RWPE2 (cell line): Measurements from ENCODE around the gene DENND4A.
"Not testable (repeated sequence)": the region's sequence is repeated elsewhere in the genome, so short reads cannot be mapped to it uniquely, and the experiment has no call there.

Experiments
- ATAC-seq: fragments of 200-7000 bp; cut with Tn5 transposase; 3 replicates; pipeline ENCODE4 v1.9.1; 2021; ENCODE audit warnings: low read depth
- DNase-seq: peaks from one replicate; pipeline ENCODE4 v3.0.0-alpha.2; 2020; ENCODE audit warnings: low spot score
- H3K27ac ChIP-seq: fragments of 450-650 bp; 2 replicates; pipeline ENCODE4 v1.5.1; 2017; ENCODE audit warnings: mild to moderate bottlenecking; ENCODE audit not compliant: poor library complexity, severe bottlenecking
- H3K27me3 ChIP-seq: fragments of 250-450 bp; sonication (Bioruptor Pico); 2 replicates; pipeline ENCODE4 v1.5.1; 2021; ENCODE audit warnings: mild to moderate bottlenecking, moderate library complexity; ENCODE audit not compliant: insufficient read depth, poor library complexity, severe bottlenecking
- H3K36me3 ChIP-seq: fragments of 250-450 bp; sonication (Bioruptor Pico); 2 replicates; pipeline ENCODE4 v1.5.1; 2020; ENCODE audit warnings: low read depth, mild to moderate bottlenecking, moderate library complexity
- H3K4me1 ChIP-seq: fragments of 250-450 bp; sonication (Bioruptor Pico); 2 replicates; pipeline ENCODE4 v1.5.1; 2021; ENCODE audit warnings: mild to moderate bottlenecking, moderate library complexity; ENCODE audit not compliant: insufficient read depth, poor library complexity, severe bottlenecking
- H3K4me3 ChIP-seq: fragments of 250-450 bp; sonication (Bioruptor Pico); 2 replicates; pipeline ENCODE4 v1.5.1; 2021; ENCODE audit warnings: mild to moderate bottlenecking, moderate library complexity; ENCODE audit not compliant: severe bottlenecking
- H3K9me3 ChIP-seq: fragments of 250-450 bp; sonication (Bioruptor Pico); 2 replicates; pipeline ENCODE4 v1.5.1; 2021; ENCODE audit warnings: mild to moderate bottlenecking, moderate library complexity; ENCODE audit not compliant: severe bottlenecking
- TF ChIP-seq, protein P1 (sequence below): fragments of 450-650 bp; IDR thresholded peaks from one replicate; pipeline ENCODE4 v1.5.1; 2017; ENCODE audit warnings: mild to moderate bottlenecking, moderate library complexity; ENCODE audit not compliant: poor library complexity, severe bottlenecking

DENND4A gene

DNA sequence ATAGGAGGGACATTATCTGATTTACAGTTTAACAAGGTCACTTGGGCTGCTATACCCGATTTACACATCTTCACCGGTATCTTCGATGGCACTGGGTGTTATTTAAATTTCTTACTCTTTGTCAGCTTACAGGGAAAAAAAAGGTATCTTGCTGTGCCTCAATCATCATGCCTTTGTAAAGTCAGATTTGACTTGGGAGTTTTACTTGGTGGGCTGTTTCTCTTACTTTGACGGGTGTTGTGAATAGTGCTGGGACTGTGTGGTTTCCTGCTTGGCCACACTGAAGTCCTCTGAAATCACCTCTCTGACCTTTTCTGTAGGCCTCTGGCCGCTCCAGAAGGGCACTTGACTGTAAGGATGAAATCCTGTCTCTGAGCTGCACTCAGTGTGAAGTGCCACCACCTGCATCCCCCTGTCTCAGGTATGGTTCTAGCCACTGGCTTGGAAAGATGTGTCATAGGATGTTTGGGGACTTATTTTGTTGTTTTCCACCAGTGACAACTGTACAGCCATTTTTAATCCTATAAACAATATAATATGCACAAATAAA, 173.5 kb downstream of the DENND4A start:
- H3K27me3 ChIP-seq, result no peaks in the 10 kb centered on the region
- H3K4me1 ChIP-seq, result no peaks in the 10 kb centered on the region
- ATAC-seq, result no peak
- H3K27ac ChIP-seq, result no peak overlapping the region
- H3K4me3 ChIP-seq, result no peak overlapping the region
- no peaks in the 10 kb centered on the region for H3K9me3 ChIP-seq
- TF ChIP-seq, protein P1, sequence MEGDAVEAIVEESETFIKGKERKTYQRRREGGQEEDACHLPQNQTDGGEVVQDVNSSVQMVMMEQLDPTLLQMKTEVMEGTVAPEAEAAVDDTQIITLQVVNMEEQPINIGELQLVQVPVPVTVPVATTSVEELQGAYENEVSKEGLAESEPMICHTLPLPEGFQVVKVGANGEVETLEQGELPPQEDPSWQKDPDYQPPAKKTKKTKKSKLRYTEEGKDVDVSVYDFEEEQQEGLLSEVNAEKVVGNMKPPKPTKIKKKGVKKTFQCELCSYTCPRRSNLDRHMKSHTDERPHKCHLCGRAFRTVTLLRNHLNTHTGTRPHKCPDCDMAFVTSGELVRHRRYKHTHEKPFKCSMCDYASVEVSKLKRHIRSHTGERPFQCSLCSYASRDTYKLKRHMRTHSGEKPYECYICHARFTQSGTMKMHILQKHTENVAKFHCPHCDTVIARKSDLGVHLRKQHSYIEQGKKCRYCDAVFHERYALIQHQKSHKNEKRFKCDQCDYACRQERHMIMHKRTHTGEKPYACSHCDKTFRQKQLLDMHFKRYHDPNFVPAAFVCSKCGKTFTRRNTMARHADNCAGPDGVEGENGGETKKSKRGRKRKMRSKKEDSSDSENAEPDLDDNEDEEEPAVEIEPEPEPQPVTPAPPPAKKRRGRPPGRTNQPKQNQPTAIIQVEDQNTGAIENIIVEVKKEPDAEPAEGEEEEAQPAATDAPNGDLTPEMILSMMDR, result no peak
- DNase-seq, result no peak
- no peaks in the 10 kb centered on the region for H3K36me3 ChIP-seq

DNA sequence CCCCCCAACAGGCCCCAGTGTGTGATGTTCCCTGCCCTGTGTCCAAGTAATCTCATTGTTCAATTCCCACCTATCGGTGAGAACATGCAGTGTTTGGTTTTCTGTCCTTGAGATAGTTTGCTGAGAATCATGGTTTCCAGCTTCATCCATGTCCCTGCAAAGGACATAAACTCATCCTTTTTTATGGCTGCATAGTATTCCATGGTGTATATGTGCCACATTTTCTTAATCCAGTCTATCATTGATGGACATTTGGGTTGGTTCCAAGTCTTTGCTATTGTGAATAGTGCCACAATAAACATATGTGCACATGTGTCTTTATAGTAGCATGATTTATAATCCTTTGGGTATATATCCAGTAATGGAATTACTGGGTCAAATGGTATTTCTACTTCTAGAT, 176.2 kb downstream of the DENND4A start:
- not testable (repeated sequence) for H3K27me3 ChIP-seq, H3K4me3 ChIP-seq, ATAC-seq, H3K4me1 ChIP-seq, H3K36me3 ChIP-seq, DNase-seq, H3K27ac ChIP-seq, H3K9me3 ChIP-seq

DNA sequence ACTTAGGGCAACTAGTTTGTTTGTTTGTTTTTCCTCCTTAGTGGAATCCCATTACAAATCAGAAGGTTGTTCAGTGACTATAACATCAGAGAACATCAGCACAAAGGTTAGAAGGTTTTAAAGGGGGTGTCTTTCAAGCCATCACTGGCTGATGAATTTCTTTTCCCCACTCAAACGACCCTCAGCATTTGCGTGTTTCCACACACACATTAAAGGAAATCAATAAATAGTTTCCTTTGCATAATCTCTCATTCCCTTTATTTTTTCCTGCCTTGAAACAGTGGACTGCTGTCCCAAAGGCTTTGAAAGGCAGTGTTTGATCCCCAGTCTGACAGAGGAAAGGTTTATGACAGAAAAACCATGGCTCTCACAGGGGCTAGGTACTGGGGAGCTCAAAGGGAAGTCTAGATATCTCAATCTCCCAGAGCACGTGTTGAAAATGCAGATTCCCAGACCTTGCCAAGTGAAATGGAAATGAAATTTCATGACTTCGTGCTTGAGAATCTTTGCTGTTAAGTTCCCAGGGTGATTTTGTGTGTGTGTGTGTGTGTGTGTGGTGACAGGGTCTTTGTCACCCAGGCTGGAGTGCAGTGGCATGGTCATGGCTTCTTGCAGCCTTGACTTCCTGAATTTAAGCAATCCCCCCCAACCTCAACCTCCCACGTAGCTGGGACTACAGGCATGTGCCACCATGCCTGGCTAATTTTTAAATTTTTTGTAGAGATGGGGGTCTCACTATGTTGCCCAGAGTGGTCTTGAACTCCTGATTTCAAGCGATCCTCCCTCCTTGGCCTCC, 178.9 kb downstream of the DENND4A start:
- Histone ChIP-seq H3K36me3 (no peaks in the 10 kb centered on the region), H3K27ac (no peak overlapping the region), H3K27me3 (no peaks in the 10 kb centered on the region), H3K9me3 (no peaks in the 10 kb centered on the region), H3K4me3 (no peak overlapping the region), H3K4me1 (peaks cover 5% of the 10 kb centered on the region)
- TF ChIP-seq, protein P1, result no peak
- DNase-seq, result no peak
- ATAC-seq, result no peak

DNA sequence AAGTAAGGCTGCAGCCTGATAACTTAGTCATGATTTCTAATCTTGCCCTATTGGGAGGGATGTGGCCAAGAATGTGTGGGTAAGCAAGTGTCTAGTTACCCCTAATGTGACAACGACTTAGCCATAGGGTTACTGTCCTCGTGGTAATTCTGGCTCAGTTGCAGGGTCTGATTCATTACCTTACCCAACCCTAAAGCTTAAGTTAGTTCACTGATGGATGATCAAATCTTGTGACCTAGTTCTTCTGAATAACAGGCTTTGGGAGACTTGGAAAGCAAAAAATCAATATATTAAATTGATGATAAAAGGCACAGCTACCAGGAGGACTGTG, 179.5 kb downstream of the DENND4A start:
- no peak for ATAC-seq
- DNase-seq, result no peak
- peaks cover 5% of the 10 kb centered on the region for H3K4me1 ChIP-seq
- H3K36me3 ChIP-seq, result no peaks in the 10 kb centered on the region
- TF ChIP-seq, protein P1, result no peak
- H3K9me3 ChIP-seq, result no peaks in the 10 kb centered on the region
- no peak overlapping the region for H3K4me3 ChIP-seq
- H3K27ac ChIP-seq, result no peak overlapping the region
- H3K27me3 ChIP-seq, result no peaks in the 10 kb centered on the region

DNA sequence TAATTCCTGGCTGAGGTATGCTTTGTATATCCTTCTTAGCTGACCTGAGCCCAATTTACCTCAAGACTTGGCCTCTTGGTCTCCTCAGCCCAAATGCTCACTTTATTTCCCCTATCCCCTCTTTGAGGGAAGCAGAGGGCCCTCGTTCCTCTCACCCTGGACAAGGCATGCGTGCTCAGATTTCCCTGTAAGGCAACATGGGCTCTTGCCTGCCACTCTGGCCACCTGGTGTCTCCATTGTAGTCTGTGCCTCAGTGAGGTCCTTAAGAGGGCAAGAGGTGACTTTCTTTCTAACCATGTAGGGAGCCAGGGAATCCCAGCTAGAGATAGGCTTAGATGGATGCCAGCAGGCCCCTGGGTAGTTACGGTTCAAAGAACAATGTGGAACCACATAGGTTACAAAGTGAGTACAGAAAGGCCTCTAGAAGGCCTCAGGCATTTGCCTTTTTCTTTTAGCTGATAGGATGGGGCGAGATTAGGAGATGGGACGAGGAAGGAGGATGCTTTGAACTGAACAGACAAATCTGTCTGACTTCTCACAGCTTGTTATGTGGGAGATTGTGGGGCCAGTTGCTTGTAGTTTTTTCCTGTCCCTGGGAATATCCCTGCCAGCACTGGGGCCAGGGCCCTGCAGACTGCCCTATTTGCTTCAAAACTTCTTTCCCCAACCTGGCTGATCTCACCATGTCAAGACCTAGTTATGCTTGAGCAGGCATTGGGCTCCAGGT, 180.0 kb downstream of the DENND4A start:
- Histone ChIP-seq H3K27ac (peak overlapping the region; percentile 64), H3K9me3 (no peaks in the 10 kb centered on the region), H3K36me3 (peaks cover 4% of the 10 kb centered on the region), H3K27me3 (no peaks in the 10 kb centered on the region), H3K4me3 (peak overlapping the region; percentile 70), H3K4me1 (peaks cover 5% of the 10 kb centered on the region)
- TF ChIP-seq, protein P1, result no peak
- no peak for ATAC-seq
- DNase-seq, result no peak
